Uterus (tissue), 2 donors: ENCODE measurements around the gene PRR13.

Source experiments
- CTCF ChIP-seq, 4 experiments: fragments of 200-600 bp in 2 of 4; fragments of 450-650 bp in 2 of 4; sonication (generic) in 2 of 4; IDR thresholded peaks; one replicate each; pipeline ENCODE4 v1.5.1; 2016 to 2019; ENCODE audit warnings: antibody characterized with exemption in 4 of 4, mild to moderate bottlenecking in 2 of 4, moderate library complexity in 1 of 4
- POLR2A ChIP-seq, 2 donors: fragments of 450-650 bp; IDR thresholded peaks; one replicate each; pipeline ENCODE4 v1.6.1; 2016; ENCODE audit warnings: antibody characterized with exemption in 2 of 2, mild to moderate bottlenecking in 1 of 2, moderate library complexity in 1 of 2

- TF ChIP-seq POLR2A (IDR thresholded peaks at IDR 0.05) (no peak), CTCF (IDR thresholded peaks at IDR 0.05) (no peak)
These were observed 22.4 kb downstream of the PRR13 start for GRCh38 chr12:53463802-53464560.
